Measurements from ENCODE around the gene MIPEP.
"Not testable (repeated sequence)": the region's sequence is repeated elsewhere in the genome, so short reads cannot be mapped to it uniquely, and the experiment has no call there.

- not testable (repeated sequence) for TF ChIP-seq POLR2AphosphoS5, POLR2A (IDR thresholded peaks at IDR 0.05; ENCODE audit: low read depth, low read length)
These were observed 4.8 kb downstream of the MIPEP start for GRCh38 chr13:23884361-23884760.

All from GM12892 (cell line).